GM12878 (cell line): ENCODE results near the gene PNMA6E.

Experiments
- CBFB ChIP-seq: IDR thresholded peaks from 2 replicates; pipeline ENCODE4 v1.6.1; 2016; ENCODE audit warnings: antibody characterized with exemption, low read depth
- HCFC1 ChIP-seq: fragments of 150-350 bp; IDR thresholded peaks from 2 replicates; pipeline ENCODE4 v1.6.1; 2014; ENCODE audit warnings: low read length
- IRF5 ChIP-seq: fragments of 450-650 bp; IDR thresholded peaks from 2 replicates; pipeline ENCODE4 v1.6.1; 2017; ENCODE audit warnings: borderline replicate concordance
- TAF1 ChIP-seq: IDR thresholded peaks from 2 replicates; pipeline ENCODE4 v1.6.1; 2011; ENCODE audit warnings: mild to moderate bottlenecking, low read depth, low read length, borderline replicate concordance
- USF2 ChIP-seq: IDR thresholded peaks from 2 replicates; pipeline ENCODE4 v1.6.1; 2011; ENCODE audit warnings: low read depth, low read length, improper control_type of control experiment, borderline replicate concordance

GRCh38 chrX:153410888-153411254 is 9.7 kb upstream of the PNMA6E start:
- no peak for TF ChIP-seq CBFB
- TF ChIP-seq USF2: no peak
- TF ChIP-seq IRF5: no peak
- no peak for TF ChIP-seq HCFC1
- no peak for TF ChIP-seq TAF1
